DOHH2 (cell line): Measurements from ENCODE around the gene STIM2.

Source experiments
- H3F3A ChIP-seq: fragments of 200-600 bp; sonication (generic), shearing (Covaris generic); 2 replicates; pipeline ENCODE4 v1.6.0; 2016; ENCODE audit warnings: antibody characterized with exemption, mild to moderate bottlenecking; ENCODE audit not compliant: control insufficient read depth, insufficient read depth
- H3K27ac ChIP-seq: fragments of 200-600 bp; sonication (generic); 2 replicates; pipeline ENCODE4 v1.5.1; 2014; ENCODE audit warnings: low read depth, mild to moderate bottlenecking, low read length, moderate library complexity
- H3K27me3 ChIP-seq: fragments of 200-600 bp; sonication (generic); 2 replicates; pipeline ENCODE4 v1.6.1; 2014; ENCODE audit warnings: mild to moderate bottlenecking, low read length, mixed read lengths; ENCODE audit not compliant: control insufficient read depth
- H3K36me3 ChIP-seq: fragments of 200-600 bp; sonication (generic); 2 replicates; pipeline ENCODE4 v1.6.1; 2014; ENCODE audit warnings: mild to moderate bottlenecking, low read length, moderate library complexity, mixed read lengths; ENCODE audit not compliant: control insufficient read depth
- H3K4me1 ChIP-seq: fragments of 200-600 bp; sonication (generic); 2 replicates; pipeline ENCODE4 v1.6.1; 2014; ENCODE audit warnings: mild to moderate bottlenecking, low read length, mixed read lengths; ENCODE audit not compliant: control insufficient read depth
- H3K4me2 ChIP-seq: fragments of 200-600 bp; sonication (generic); 2 replicates; pipeline ENCODE4 v1.6.0; 2014; ENCODE audit warnings: mild to moderate bottlenecking, low read length, moderate library complexity
- H3K4me3 ChIP-seq: fragments of 200-600 bp; sonication (generic); 2 replicates; pipeline ENCODE4 v1.5.1; 2014; ENCODE audit warnings: mild to moderate bottlenecking, low read length, mixed read lengths
- H3K79me2 ChIP-seq: fragments of 200-600 bp; sonication (generic); 2 replicates; pipeline ENCODE4 v1.6.1; 2014; ENCODE audit warnings: mild to moderate bottlenecking, low read length, mixed read lengths; ENCODE audit not compliant: control insufficient read depth
- H3K9me2 ChIP-seq: fragments of 200-600 bp; sonication (generic); replicated peaks from 2 replicates; pipeline ENCODE4 v1.6.1; 2014; ENCODE audit warnings: mild to moderate bottlenecking, low read length, mixed read lengths; ENCODE audit not compliant: control insufficient read depth
- H3K9me3 ChIP-seq: fragments of 200-600 bp; sonication (generic); 2 replicates; pipeline ENCODE4 v1.6.1; 2014; ENCODE audit warnings: antibody characterized with exemption, low read length, mixed read lengths; ENCODE audit not compliant: control insufficient read depth, insufficient read depth
- H4K20me1 ChIP-seq: fragments of 200-600 bp; sonication (generic); 2 replicates; pipeline ENCODE4 v1.6.0; 2014; ENCODE audit warnings: low read depth, mild to moderate bottlenecking, antibody characterized with exemption, low read length, moderate library complexity; ENCODE audit not compliant: control insufficient read depth, insufficient read depth
- CTCF ChIP-seq: fragments of 200-600 bp; sonication (generic); IDR thresholded peaks from one replicate; pipeline ENCODE4 v1.5.1; 2014; ENCODE audit warnings: antibody characterized with exemption, mild to moderate bottlenecking, low read depth, low read length; ENCODE audit not compliant: poor library complexity, severe bottlenecking
- EZH2phosphoT487 ChIP-seq: fragments of 200-600 bp; sonication (generic); IDR thresholded peaks from 2 replicates; pipeline ENCODE4 v1.6.1; 2017; ENCODE audit warnings: borderline replicate concordance, mild to moderate bottlenecking, antibody characterized with exemption, low read length, moderate library complexity, mixed read lengths

STIM2 gene

GRCh38 chr4:27043200-27043599, 182.6 kb downstream of the STIM2 start:
- Histone ChIP-seq H3F3A (no peaks in the 10 kb centered on the region), H3K4me3 (no peak overlapping the region), H3K36me3 (no peaks in the 10 kb centered on the region), H3K9me3 (no peaks in the 10 kb centered on the region; the same call in 1 of the 2 replicates), H3K4me1 (peaks cover 4% of the 10 kb centered on the region; the same call in 1 of the 2 replicates), H3K9me2 (no peaks in the 10 kb centered on the region), H3K4me2 (no peak overlapping the region), H3K27me3 (peaks cover 18% of the 10 kb centered on the region), H4K20me1 (no peaks in the 10 kb centered on the region), H3K79me2 (no peaks in the 10 kb centered on the region), H3K27ac (no peak overlapping the region)
- TF ChIP-seq CTCF, result no peak
- no peak for TF ChIP-seq EZH2phosphoT487

GRCh38 chr4:27046851-27047250, 186.2 kb downstream of the STIM2 start:
- H3K36me3 ChIP-seq, result no peaks in the 10 kb centered on the region
- TF ChIP-seq EZH2phosphoT487 (no peak), CTCF (no peak)
- H3K27me3 ChIP-seq, result peaks cover 18% of the 10 kb centered on the region
- H3K9me2 ChIP-seq, result no peaks in the 10 kb centered on the region
- no peaks in the 10 kb centered on the region for H3K4me1 ChIP-seq
- no peak overlapping the region for H3K4me3 ChIP-seq
- no peak overlapping the region for H3K4me2 ChIP-seq
- H3K27ac ChIP-seq, result no peak overlapping the region
- no peaks in the 10 kb centered on the region for H3K79me2 ChIP-seq
- no peaks in the 10 kb centered on the region for H4K20me1 ChIP-seq
- H3F3A ChIP-seq, result no peaks in the 10 kb centered on the region
- no peaks in the 10 kb centered on the region; the same call in 1 of the 2 replicates for H3K9me3 ChIP-seq

GRCh38 chr4:27048429-27049238, 188.0 kb downstream of the STIM2 start:
- Histone ChIP-seq H3K36me3 (no peaks in the 10 kb centered on the region), H3K4me1 (no peaks in the 10 kb centered on the region), H3K9me3 (no peaks in the 10 kb centered on the region; the same call in 1 of the 2 replicates), H3F3A (no peaks in the 10 kb centered on the region), H3K27me3 (peaks cover 12% of the 10 kb centered on the region), H3K79me2 (no peaks in the 10 kb centered on the region), H3K27ac (no peak overlapping the region), H3K4me3 (no peak overlapping the region), H3K4me2 (no peak overlapping the region), H4K20me1 (no peaks in the 10 kb centered on the region), H3K9me2 (no peaks in the 10 kb centered on the region)
- TF ChIP-seq EZH2phosphoT487 (no peak), CTCF (peak; percentile 57)
